GM12892 (cell line): ENCODE measurements around the gene SYNGAP1.
"Not testable (repeated sequence)": the region's sequence is repeated elsewhere in the genome, so short reads cannot be mapped to it uniquely, and the experiment has no call there.

Experiments used
- POLR2A ChIP-seq: IDR thresholded peaks from 2 replicates; pipeline ENCODE4 v1.6.1; 2011; ENCODE audit warnings: low read depth, low read length, control low read depth
- POLR2AphosphoS5 ChIP-seq: IDR thresholded peaks from 2 replicates; pipeline ENCODE4 v1.6.1; 2011; ENCODE audit warnings: low read depth, low read length, control low read depth
- TAF1 ChIP-seq: IDR thresholded peaks from 2 replicates; pipeline ENCODE4 v1.6.1; 2011; ENCODE audit warnings: low read depth, mild to moderate bottlenecking, control low read depth, low read length, borderline replicate concordance

DNA sequence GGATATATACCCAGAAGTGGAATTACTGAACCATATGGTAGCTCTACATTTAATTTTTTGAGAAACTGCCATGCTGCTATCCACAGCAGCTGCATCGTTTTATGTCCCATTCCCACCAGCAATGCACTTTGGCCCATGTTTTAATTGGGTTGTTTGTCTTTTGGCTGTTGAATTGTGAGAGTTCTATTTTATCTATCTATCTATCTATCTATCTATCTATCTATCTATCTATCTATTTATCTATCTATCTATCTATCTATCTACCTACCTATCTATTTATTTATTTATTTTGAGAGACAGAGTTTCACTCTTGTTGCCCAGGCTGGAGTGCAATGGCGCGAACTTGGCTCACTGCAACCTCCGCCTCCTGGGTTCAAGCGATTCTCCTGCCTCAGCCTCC is 62.8 kb downstream of the SYNGAP1 start:
- TF ChIP-seq POLR2A, POLR2AphosphoS5, TAF1: not testable (repeated sequence)
